OCI-LY3 (cell line): ENCODE results near the gene ERGIC3.

Experiments
- CTCF ChIP-seq: fragments of 200-600, 300-600 bp; sonication (generic); IDR thresholded peaks from 2 replicates; pipeline ENCODE4 v1.5.1; 2014; ENCODE audit warnings: antibody characterized with exemption, low read length, low read depth
- EZH2phosphoT487 ChIP-seq: fragments of 200-600 bp; shearing (Covaris generic); IDR thresholded peaks from 2 replicates; pipeline ENCODE4 v1.6.1; 2018; ENCODE audit warnings: antibody characterized with exemption, mixed run types, low read depth

- TF ChIP-seq CTCF (no peak), EZH2phosphoT487 (no peak)
Measured at GRCh38 chr20:35578469-35578868, 36.6 kb downstream of the ERGIC3 start.
